K562 (cell line): ENCODE data around the gene IL4I1. TPM values are rescaled to one million over a fixed set of nuclear protein-coding genes. Genes with fewer than 3 reads are reported as not detected.

ENCODE experiments used
- ELF2 ChIP-seq: fragments of 250-450 bp; sonication (Bioruptor Pico); IDR thresholded peaks from 2 replicates; pipeline ENCODE4 v1.5.0; 2021; ENCODE audit warnings: mild to moderate bottlenecking
- EZH2 ChIP-seq: IDR thresholded peaks from 2 replicates; pipeline ENCODE4 v1.6.1; 2012; ENCODE audit warnings: low read depth, mild to moderate bottlenecking, inconsistent platforms, low read length, borderline replicate concordance
- GTF2F1 ChIP-seq: IDR thresholded peaks from 2 replicates; pipeline ENCODE4 v1.6.1; 2011; ENCODE audit warnings: low read depth, low read length, improper control_type of control experiment
- KAT8 ChIP-seq: fragments of 450-650 bp; IDR thresholded peaks from 2 replicates; pipeline ENCODE4 v1.6.1; 2016; ENCODE audit warnings: low read depth, mild to moderate bottlenecking
- KDM5B ChIP-seq: fragments of 200-600 bp; sonication (generic); IDR thresholded peaks from 2 replicates; pipeline ENCODE4 v1.6.1; 2012; ENCODE audit warnings: low read depth, mild to moderate bottlenecking, moderate library complexity, low read length, control low read depth, inconsistent platforms; ENCODE audit not compliant: insufficient replicate concordance
- PHF20 ChIP-seq: fragments of 450-650 bp; IDR thresholded peaks from 2 replicates; pipeline ENCODE4 v1.6.1; 2018; ENCODE audit not compliant: partially characterized antibody
- RBM34 ChIP-seq: fragments of 200-400 bp; formaldehyde crosslinking; IDR thresholded peaks from 2 replicates; pipeline ENCODE4 v1.6.1; 2018; ENCODE audit warnings: low read length, borderline replicate concordance; ENCODE audit not compliant: insufficient read depth
- TBP ChIP-seq: optimal IDR thresholded peaks from 2 replicates; pipeline ENCODE3; 2011; ENCODE audit warnings: low read depth, low read length, improper control_type of control experiment
- THRAP3 ChIP-seq: fragments of 450-650 bp; IDR thresholded peaks from 2 replicates; pipeline ENCODE4 v1.6.1; 2016; ENCODE audit warnings: mild to moderate bottlenecking, inconsistent platforms, borderline replicate concordance
- ZNF324 ChIP-seq: fragments of 250-450 bp; sonication (Bioruptor Pico); IDR thresholded peaks from 2 replicates; pipeline ENCODE4 v1.4.0; 2020; ENCODE audit warnings: mild to moderate bottlenecking
- polyA plus RNA-seq, 8 experiments: library from polyadenylated mRNA; depleted of rRNA in 4 of 8; stranded (reverse) in 5 of 8; unstranded in 3 of 8; fragments of >200 nt; fragmentation: Nextera tagmentation in 2 of 8; fragmentation: Illumina TruSeq in 1 of 8; extraction: Ambion mirVana in 2 of 8; extraction: Trizol in 1 of 8; gene quantifications; 2 replicates each; pipeline versions ENCODE4 v1.2.1 to v1.2.3, GENCODE V29; 2011 to 2014; ENCODE audit warnings: inconsistent platforms in 1 of 8, missing spikeins in 1 of 8
- total RNA-seq, 7 experiments: library from RNA; depleted of rRNA in 6 of 7; stranded (reverse); fragments of >200 nt in 6 of 7; fragmentation: Illumina TruSeq in 2 of 7; extraction: Trizol in 2 of 7; gene quantifications; 2 replicates each; pipeline versions ENCODE4 v1.2.1 to v1.2.3, GENCODE V29; 2011 to 2021; ENCODE audit warnings: low replicate concordance in 1 of 7
- TF ChIP-seq, protein P1 (sequence below): fragments of 250-450 bp; sonication (Bioruptor Pico); IDR thresholded peaks from 2 replicates; pipeline ENCODE4 v1.8.0; 2021; ENCODE audit warnings: moderate library complexity, mild to moderate bottlenecking, inconsistent platforms
- TF ChIP-seq, protein P2 (sequence below): fragments of 450-650 bp; conservative IDR thresholded peaks from 2 replicates; pipeline ENCODE4 v1.6.1; 2016; ENCODE audit warnings: missing genetic modification characterization, low read depth, mild to moderate bottlenecking, control low read depth, missing compliant biosample characterization
- TF ChIP-seq, protein P3 (sequence below), 2 experiments: fragments of 450-650 bp; IDR thresholded peaks; 2 replicates each; pipeline ENCODE4 v1.6.1; 2018; ENCODE audit warnings: mild to moderate bottlenecking in 2 of 2, low read depth in 1 of 2; ENCODE audit not compliant: partially characterized antibody in 2 of 2

IL4I1 gene
- total and polyA plus RNA-seq, 9 of the 15 experiments (the other 6 are each of a cell fraction or from before 2014, with no cell fraction given): 0.06 to 0.95 (median 0.43) TPM; not detected in 2

GRCh38 chr19:49875857-49876421, 20.7 kb downstream of the IL4I1 start (continued):
- TF ChIP-seq, protein P1, sequence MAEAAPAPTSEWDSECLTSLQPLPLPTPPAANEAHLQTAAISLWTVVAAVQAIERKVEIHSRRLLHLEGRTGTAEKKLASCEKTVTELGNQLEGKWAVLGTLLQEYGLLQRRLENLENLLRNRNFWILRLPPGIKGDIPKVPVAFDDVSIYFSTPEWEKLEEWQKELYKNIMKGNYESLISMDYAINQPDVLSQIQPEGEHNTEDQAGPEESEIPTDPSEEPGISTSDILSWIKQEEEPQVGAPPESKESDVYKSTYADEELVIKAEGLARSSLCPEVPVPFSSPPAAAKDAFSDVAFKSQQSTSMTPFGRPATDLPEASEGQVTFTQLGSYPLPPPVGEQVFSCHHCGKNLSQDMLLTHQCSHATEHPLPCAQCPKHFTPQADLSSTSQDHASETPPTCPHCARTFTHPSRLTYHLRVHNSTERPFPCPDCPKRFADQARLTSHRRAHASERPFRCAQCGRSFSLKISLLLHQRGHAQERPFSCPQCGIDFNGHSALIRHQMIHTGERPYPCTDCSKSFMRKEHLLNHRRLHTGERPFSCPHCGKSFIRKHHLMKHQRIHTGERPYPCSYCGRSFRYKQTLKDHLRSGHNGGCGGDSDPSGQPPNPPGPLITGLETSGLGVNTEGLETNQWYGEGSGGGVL: no peak
- TF ChIP-seq EZH2: no peak
- TF ChIP-seq ZNF324 (CRISPR knock-in tag): peak; percentile 24; the same call in 1 of the 2 replicates
- TF ChIP-seq KAT8: no peak
- TF ChIP-seq THRAP3: no peak
- peak; percentile 45 for TF ChIP-seq PHF20
- peak; percentile 70; the same call in 1 of the 2 replicates for TF ChIP-seq ELF2
- TF ChIP-seq, protein P2, sequence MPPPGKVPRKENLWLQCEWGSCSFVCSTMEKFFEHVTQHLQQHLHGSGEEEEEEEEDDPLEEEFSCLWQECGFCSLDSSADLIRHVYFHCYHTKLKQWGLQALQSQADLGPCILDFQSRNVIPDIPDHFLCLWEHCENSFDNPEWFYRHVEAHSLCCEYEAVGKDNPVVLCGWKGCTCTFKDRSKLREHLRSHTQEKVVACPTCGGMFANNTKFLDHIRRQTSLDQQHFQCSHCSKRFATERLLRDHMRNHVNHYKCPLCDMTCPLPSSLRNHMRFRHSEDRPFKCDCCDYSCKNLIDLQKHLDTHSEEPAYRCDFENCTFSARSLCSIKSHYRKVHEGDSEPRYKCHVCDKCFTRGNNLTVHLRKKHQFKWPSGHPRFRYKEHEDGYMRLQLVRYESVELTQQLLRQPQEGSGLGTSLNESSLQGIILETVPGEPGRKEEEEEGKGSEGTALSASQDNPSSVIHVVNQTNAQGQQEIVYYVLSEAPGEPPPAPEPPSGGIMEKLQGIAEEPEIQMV (tag): no peak
- no peak for TF ChIP-seq RBM34
- TF ChIP-seq, protein P3, sequence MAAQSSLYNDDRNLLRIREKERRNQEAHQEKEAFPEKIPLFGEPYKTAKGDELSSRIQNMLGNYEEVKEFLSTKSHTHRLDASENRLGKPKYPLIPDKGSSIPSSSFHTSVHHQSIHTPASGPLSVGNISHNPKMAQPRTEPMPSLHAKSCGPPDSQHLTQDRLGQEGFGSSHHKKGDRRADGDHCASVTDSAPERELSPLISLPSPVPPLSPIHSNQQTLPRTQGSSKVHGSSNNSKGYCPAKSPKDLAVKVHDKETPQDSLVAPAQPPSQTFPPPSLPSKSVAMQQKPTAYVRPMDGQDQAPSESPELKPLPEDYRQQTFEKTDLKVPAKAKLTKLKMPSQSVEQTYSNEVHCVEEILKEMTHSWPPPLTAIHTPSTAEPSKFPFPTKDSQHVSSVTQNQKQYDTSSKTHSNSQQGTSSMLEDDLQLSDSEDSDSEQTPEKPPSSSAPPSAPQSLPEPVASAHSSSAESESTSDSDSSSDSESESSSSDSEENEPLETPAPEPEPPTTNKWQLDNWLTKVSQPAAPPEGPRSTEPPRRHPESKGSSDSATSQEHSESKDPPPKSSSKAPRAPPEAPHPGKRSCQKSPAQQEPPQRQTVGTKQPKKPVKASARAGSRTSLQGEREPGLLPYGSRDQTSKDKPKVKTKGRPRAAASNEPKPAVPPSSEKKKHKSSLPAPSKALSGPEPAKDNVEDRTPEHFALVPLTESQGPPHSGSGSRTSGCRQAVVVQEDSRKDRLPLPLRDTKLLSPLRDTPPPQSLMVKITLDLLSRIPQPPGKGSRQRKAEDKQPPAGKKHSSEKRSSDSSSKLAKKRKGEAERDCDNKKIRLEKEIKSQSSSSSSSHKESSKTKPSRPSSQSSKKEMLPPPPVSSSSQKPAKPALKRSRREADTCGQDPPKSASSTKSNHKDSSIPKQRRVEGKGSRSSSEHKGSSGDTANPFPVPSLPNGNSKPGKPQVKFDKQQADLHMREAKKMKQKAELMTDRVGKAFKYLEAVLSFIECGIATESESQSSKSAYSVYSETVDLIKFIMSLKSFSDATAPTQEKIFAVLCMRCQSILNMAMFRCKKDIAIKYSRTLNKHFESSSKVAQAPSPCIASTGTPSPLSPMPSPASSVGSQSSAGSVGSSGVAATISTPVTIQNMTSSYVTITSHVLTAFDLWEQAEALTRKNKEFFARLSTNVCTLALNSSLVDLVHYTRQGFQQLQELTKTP (IDR thresholded peaks at IDR 0.05; ENCODE audit: low read depth in 1 of 2, partially characterized antibody in 2 of 2): peak in 1 of 2 experiments; percentile 15
- no peak for TF ChIP-seq GTF2F1
- no peak for TF ChIP-seq TBP
- TF ChIP-seq KDM5B: peak; percentile 7
